ENCODE data around the gene TBC1D23.

- TF ChIP-seq CTCF (IDR thresholded peaks at IDR 0.05) (no peak), POLR2A (IDR thresholded peaks at IDR 0.05) (no peak)
Observed at GRCh38 chr3:100265016-100265415, 4.2 kb downstream of the TBC1D23 start.
